GM18951 (cell line): ENCODE measurements around the gene RANBP17.

Experiments used
- POLR2A ChIP-seq: IDR thresholded peaks from 4 replicates; pipeline ENCODE4 v1.6.1; 2011; ENCODE audit warnings: mild to moderate bottlenecking; ENCODE audit not compliant: insufficient read length, insufficient read depth; ENCODE audit errors: extremely low read depth
- in situ Hi-C: fragments of 300-500 bp; cut with MboI; formaldehyde crosslinking; loops from one replicate; pipeline ENCODE4 v1.12.0; 2022; ENCODE audit warnings: low sequenced_read_pairs, mixed read lengths, inconsistent platforms; ENCODE audit not compliant: unreplicated experiment

Gene RANBP17

DNA sequence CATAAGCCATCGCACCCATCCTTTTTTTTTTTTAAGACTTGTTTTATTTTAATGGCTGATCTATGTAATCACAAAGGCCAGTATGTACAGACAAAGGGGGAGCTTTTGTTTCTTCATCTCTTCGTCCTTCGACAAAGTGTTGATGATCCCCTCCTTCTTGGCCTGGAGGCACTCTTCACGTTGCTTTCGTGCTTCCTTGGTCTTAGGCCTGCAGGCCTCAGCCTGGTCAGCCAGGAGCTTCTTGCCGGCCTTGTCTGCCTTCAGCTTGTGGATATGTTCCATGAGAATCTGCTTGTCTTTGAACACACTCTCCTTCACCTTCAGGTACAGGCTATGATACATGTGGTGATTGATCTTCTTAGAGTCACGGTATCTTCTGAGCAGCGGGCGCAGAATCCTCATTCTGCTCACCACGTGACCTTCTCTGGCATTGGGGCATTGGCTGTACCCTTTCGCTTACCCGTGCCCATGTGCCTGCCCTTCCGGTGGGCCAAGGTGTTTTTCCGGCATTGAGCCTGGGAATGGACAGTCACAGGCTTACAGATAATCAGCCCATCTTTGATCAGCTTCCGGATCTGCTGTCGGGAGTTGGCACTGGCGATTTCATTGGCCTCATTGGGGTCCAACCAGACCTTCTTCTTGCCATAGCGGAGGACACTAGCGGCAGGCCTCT is 483.3 kb downstream of the RANBP17 start:
- no peak for TF ChIP-seq POLR2A
- in situ Hi-C loops, result no loop called here
